ENCODE measurements around the gene EDIL3.

GRCh38 chr5:84091127-84091799, 293.4 kb downstream of the EDIL3 start:
- no peak for TF ChIP-seq JUN (IDR thresholded peaks at IDR 0.05; ENCODE audit: borderline replicate concordance, insufficient read depth, insufficient read length, low read depth)
- TF ChIP-seq POLR2A (IDR thresholded peaks at IDR 0.05; ENCODE audit: low read depth, low read length), result no peak
- TF ChIP-seq, protein P1, sequence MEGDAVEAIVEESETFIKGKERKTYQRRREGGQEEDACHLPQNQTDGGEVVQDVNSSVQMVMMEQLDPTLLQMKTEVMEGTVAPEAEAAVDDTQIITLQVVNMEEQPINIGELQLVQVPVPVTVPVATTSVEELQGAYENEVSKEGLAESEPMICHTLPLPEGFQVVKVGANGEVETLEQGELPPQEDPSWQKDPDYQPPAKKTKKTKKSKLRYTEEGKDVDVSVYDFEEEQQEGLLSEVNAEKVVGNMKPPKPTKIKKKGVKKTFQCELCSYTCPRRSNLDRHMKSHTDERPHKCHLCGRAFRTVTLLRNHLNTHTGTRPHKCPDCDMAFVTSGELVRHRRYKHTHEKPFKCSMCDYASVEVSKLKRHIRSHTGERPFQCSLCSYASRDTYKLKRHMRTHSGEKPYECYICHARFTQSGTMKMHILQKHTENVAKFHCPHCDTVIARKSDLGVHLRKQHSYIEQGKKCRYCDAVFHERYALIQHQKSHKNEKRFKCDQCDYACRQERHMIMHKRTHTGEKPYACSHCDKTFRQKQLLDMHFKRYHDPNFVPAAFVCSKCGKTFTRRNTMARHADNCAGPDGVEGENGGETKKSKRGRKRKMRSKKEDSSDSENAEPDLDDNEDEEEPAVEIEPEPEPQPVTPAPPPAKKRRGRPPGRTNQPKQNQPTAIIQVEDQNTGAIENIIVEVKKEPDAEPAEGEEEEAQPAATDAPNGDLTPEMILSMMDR (IDR thresholded peaks at IDR 0.05; ENCODE audit: extremely low read depth in 1 of 2, insufficient read depth in 1 of 2, low read depth in 1 of 2, low read length in 2 of 2), result no peak
